Measurements from ENCODE around the gene MUC5AC.

The MUC5AC gene

GRCh38 chr11:1129611-1130160, 28.1 kb upstream of the MUC5AC start:
- POLR2A ChIA-PET: no interaction called here

DNA sequence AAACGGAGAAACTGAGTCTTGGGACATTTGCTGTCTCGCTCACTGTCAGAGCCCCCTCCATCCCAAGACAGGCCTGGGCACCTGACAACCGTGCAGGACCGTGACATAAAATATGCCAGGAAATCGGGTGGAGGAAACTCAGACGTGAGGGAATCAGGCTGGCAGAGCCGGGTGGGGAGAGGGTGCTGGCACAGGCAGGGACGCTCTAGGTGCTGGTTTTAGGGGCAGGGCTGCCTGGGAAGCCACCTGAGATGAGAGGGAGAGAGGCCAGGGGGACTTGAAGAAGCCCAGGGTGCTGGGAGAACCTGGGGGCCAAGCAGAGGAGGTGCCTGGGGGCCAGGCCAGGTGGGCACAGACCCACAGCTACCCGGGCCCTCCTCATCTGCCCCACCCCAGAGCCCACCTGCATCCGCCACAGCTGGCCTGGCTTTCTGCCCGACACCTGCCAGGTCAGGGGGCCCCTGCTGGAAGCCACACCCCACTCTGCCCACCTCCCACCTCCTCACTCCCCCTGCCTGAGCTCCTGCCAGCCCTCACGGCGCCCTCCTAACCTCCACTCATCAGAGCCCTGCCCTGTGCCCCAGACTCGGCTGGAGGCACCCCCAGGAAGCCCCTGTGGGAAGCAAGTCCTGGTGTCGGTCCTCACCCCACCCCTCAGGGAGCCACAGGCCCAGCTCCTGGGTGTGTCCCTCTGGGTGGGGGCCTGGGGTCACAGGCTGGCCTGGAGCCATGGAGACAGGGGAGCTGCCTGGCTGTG, 27.3 kb upstream of the MUC5AC start:
- Histone ChIP-seq H3K27me3 (replicated peaks in 2 of 5; ENCODE audit: control insufficient read depth in 4 of 5, insufficient read depth in 5 of 5, low read length in 4 of 5) (no peaks in the 10 kb centered on the region), H3K36me3 (ENCODE audit: control insufficient read depth in 4 of 4, insufficient read depth in 4 of 4, low read length in 3 of 4) (no peaks in the 10 kb centered on the region), H3K9me3 (ENCODE audit: control extremely low read depth in 1 of 5, control insufficient read depth in 4 of 5, insufficient read depth in 2 of 5, low read depth in 1 of 5, low read length in 4 of 5) (peaks cover 5 to 21% (median 8%) of the 10 kb centered on the region in 5 experiments), H3K4me3 (ENCODE audit: control insufficient read depth in 1 of 7, extremely low read depth in 1 of 7, insufficient read depth in 4 of 7, low read depth in 2 of 7, low read length in 6 of 7) (no peak overlapping the region), H3K4me1 (ENCODE audit: control extremely low read depth in 1 of 4, control insufficient read depth in 4 of 4, insufficient read depth in 4 of 4, low read length in 3 of 4) (no peaks in the 10 kb centered on the region), H3K27ac (ENCODE audit: insufficient read depth in 1 of 2, low read depth in 1 of 2, low read length in 2 of 2, poor library complexity in 1 of 2, severe bottlenecking in 2 of 2) (no peak overlapping the region)
- WGBS (ENCODE audit: insufficient coverage): 72% methylated on average over 9 of the region's 15 CpGs
- POLR2A ChIA-PET: no interaction called here
- DNase-seq: no peak
- CTCF ChIA-PET: no interaction called here

More at GRCh38 chr11:1129611-1130160, 28.1 kb upstream of the MUC5AC start:
- 94% methylated on average over 15 of the region's 18 CpGs for WGBS (ENCODE audit: insufficient coverage)
- Histone ChIP-seq H3K4me1 (ENCODE audit: control extremely low read depth in 1 of 4, control insufficient read depth in 4 of 4, insufficient read depth in 4 of 4, low read length in 3 of 4) (no peaks in the 10 kb centered on the region), H3K27ac (ENCODE audit: insufficient read depth in 1 of 2, low read depth in 1 of 2, low read length in 2 of 2, poor library complexity in 1 of 2, severe bottlenecking in 2 of 2) (no peak overlapping the region), H3K27me3 (replicated peaks in 2 of 5; ENCODE audit: control insufficient read depth in 4 of 5, insufficient read depth in 5 of 5, low read length in 4 of 5) (no peaks in the 10 kb centered on the region), H3K36me3 (ENCODE audit: control insufficient read depth in 4 of 4, insufficient read depth in 4 of 4, low read length in 3 of 4) (no peaks in the 10 kb centered on the region), H3K4me3 (ENCODE audit: control insufficient read depth in 1 of 7, extremely low read depth in 1 of 7, insufficient read depth in 4 of 7, low read depth in 2 of 7, low read length in 6 of 7) (no peak overlapping the region), H3K9me3 (ENCODE audit: control extremely low read depth in 1 of 5, control insufficient read depth in 4 of 5, insufficient read depth in 2 of 5, low read depth in 1 of 5, low read length in 4 of 5) (peaks cover 5 to 13% (median 5%) of the 10 kb centered on the region in 5 experiments)
- DNase-seq: no peak
- CTCF ChIA-PET: no interaction called here

- Histone ChIP-seq H3K36me3 (ENCODE audit: control insufficient read depth in 4 of 4, insufficient read depth in 4 of 4, low read length in 3 of 4) (no peaks in the 10 kb centered on the region), H3K4me3 (ENCODE audit: control insufficient read depth in 1 of 7, extremely low read depth in 1 of 7, insufficient read depth in 4 of 7, low read depth in 2 of 7, low read length in 6 of 7) (no peak overlapping the region), H3K27ac (ENCODE audit: insufficient read depth in 1 of 2, low read depth in 1 of 2, low read length in 2 of 2, poor library complexity in 1 of 2, severe bottlenecking in 2 of 2) (no peak overlapping the region), H3K9me3 (ENCODE audit: control extremely low read depth in 1 of 5, control insufficient read depth in 4 of 5, insufficient read depth in 2 of 5, low read depth in 1 of 5, low read length in 4 of 5) (peaks cover 5 to 22% (median 8%) of the 10 kb centered on the region in 5 experiments), H3K27me3 (replicated peaks in 2 of 5; ENCODE audit: control insufficient read depth in 4 of 5, insufficient read depth in 5 of 5, low read length in 4 of 5) (no peaks in the 10 kb centered on the region), H3K4me1 (ENCODE audit: control extremely low read depth in 1 of 4, control insufficient read depth in 4 of 4, insufficient read depth in 4 of 4, low read length in 3 of 4) (no peaks in the 10 kb centered on the region)
- CTCF ChIA-PET: no interaction called here
- POLR2A ChIA-PET: no interaction called here
- DNase-seq: no peak
- 82% methylated on average over 29 of the region's 29 CpGs for WGBS (ENCODE audit: insufficient coverage)
Observed at GRCh38 chr11:1131033-1131911, 26.5 kb upstream of the MUC5AC start.

GRCh38 chr11:1134848-1135445, 22.8 kb upstream of the MUC5AC start:
- H3K9me3 ChIP-seq (ENCODE audit: control extremely low read depth in 1 of 5, control insufficient read depth in 4 of 5, insufficient read depth in 2 of 5, low read depth in 1 of 5, low read length in 4 of 5): peaks cover 5 to 22% (median 8%) of the 10 kb centered on the region in 5 experiments
- H3K36me3 ChIP-seq (ENCODE audit: control insufficient read depth in 4 of 4, insufficient read depth in 4 of 4, low read length in 3 of 4): no peaks in the 10 kb centered on the region
- no peak overlapping the region for H3K4me3 ChIP-seq (ENCODE audit: control insufficient read depth in 1 of 7, extremely low read depth in 1 of 7, insufficient read depth in 4 of 7, low read depth in 2 of 7, low read length in 6 of 7)
- H3K4me1 ChIP-seq (ENCODE audit: control extremely low read depth in 1 of 4, control insufficient read depth in 4 of 4, insufficient read depth in 4 of 4, low read length in 3 of 4): no peaks in the 10 kb centered on the region
- H3K27ac ChIP-seq (ENCODE audit: insufficient read depth in 1 of 2, low read depth in 1 of 2, low read length in 2 of 2, poor library complexity in 1 of 2, severe bottlenecking in 2 of 2): no peak overlapping the region
- POLR2A ChIA-PET: no interaction called here
- no peak for DNase-seq
- CTCF ChIA-PET: interaction anchor here (1.7 kb wide), 1 partner anchor 28 kb away, joined by 3 read pairs; no protein-coding TSS in a partner anchor
- WGBS (ENCODE audit: insufficient coverage): no CpG with 5 or more reads among the region's 1 CpG
- peaks cover 0 to 16% (median 4%) of the 10 kb centered on the region in 5 experiments for H3K27me3 ChIP-seq (replicated peaks in 2 of 5; ENCODE audit: control insufficient read depth in 4 of 5, insufficient read depth in 5 of 5, low read length in 4 of 5)

DNA sequence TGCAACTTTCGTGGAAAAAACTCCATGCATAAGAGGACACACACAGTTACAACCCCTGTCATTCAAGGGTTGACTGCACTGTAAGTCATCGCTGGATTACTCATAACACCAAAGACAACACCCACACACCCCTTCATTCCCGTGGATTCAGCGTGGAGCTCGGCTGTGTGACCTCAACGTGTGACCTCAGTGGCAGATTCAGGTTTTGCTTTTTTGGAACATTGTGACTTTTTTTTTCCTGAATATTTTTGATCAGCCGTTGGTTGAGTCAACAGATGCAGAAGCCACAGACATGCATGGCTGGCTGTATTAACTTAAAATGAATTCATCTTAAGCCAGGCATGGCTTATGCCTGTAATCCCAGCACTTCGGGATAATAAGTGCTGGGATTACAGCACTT, 19.7 kb upstream of the MUC5AC start:
- Histone ChIP-seq H3K9me3 (ENCODE audit: control extremely low read depth in 1 of 5, control insufficient read depth in 4 of 5, insufficient read depth in 2 of 5, low read depth in 1 of 5, low read length in 4 of 5) (peaks cover 7 to 35% (median 8%) of the 10 kb centered on the region in 5 experiments), H3K27me3 (replicated peaks in 2 of 5; ENCODE audit: control insufficient read depth in 4 of 5, insufficient read depth in 5 of 5, low read length in 4 of 5) (peaks cover 0 to 25% (median 4%) of the 10 kb centered on the region in 5 experiments), H3K4me1 (ENCODE audit: control extremely low read depth in 1 of 4, control insufficient read depth in 4 of 4, insufficient read depth in 4 of 4, low read length in 3 of 4) (no peaks in the 10 kb centered on the region), H3K4me3 (ENCODE audit: control insufficient read depth in 1 of 7, extremely low read depth in 1 of 7, insufficient read depth in 4 of 7, low read depth in 2 of 7, low read length in 6 of 7) (no peak overlapping the region), H3K36me3 (ENCODE audit: control insufficient read depth in 4 of 4, insufficient read depth in 4 of 4, low read length in 3 of 4) (no peaks in the 10 kb centered on the region), H3K27ac (ENCODE audit: insufficient read depth in 1 of 2, low read depth in 1 of 2, low read length in 2 of 2, poor library complexity in 1 of 2, severe bottlenecking in 2 of 2) (no peak overlapping the region)
- POLR2A ChIA-PET: no interaction called here
- CTCF ChIA-PET: no interaction called here
- 80% methylated on average over 8 of the region's 8 CpGs for WGBS (ENCODE audit: insufficient coverage)
- DNase-seq: no peak

DNA sequence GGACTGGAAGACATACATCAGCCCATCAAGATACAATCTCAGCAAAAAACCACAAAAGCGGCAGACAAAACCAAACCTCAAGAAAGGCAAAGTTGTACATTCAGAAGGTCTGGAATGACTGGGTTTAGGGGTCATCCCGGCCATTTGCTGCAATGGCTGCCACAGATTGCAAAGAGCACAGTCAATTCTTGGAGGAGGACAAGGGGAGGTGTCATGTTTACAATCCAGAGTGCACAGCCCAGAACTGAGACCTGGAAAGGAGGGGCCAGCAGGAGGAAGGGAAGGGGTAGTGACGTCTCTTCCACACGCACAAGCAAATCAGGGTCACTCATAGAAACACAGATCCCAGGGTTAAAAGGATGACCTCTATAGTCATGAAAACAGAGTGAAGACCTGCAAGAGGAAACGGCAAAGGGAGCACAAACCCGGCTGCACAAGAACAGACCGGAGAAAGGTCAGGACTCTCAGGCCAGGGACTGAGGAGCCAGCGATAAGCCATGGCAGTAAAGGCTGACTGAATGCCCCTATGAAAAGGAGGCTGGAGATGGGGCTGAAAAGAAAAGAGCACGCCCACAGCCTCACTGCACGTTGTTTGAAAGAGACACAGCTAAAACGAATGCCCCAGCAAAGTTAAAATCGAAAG, 18.2 kb upstream of the MUC5AC start:
- Histone ChIP-seq H3K9me3 (ENCODE audit: control extremely low read depth in 1 of 5, control insufficient read depth in 4 of 5, insufficient read depth in 2 of 5, low read depth in 1 of 5, low read length in 4 of 5) (peaks cover 3 to 37% (median 12%) of the 10 kb centered on the region in 5 experiments), H3K36me3 (ENCODE audit: control insufficient read depth in 4 of 4, insufficient read depth in 4 of 4, low read length in 3 of 4) (no peaks in the 10 kb centered on the region), H3K4me3 (ENCODE audit: control insufficient read depth in 1 of 7, extremely low read depth in 1 of 7, insufficient read depth in 4 of 7, low read depth in 2 of 7, low read length in 6 of 7) (no peak overlapping the region), H3K27me3 (replicated peaks in 2 of 5; ENCODE audit: control insufficient read depth in 4 of 5, insufficient read depth in 5 of 5, low read length in 4 of 5) (peaks cover 0 to 25% (median 4%) of the 10 kb centered on the region in 5 experiments), H3K27ac (ENCODE audit: insufficient read depth in 1 of 2, low read depth in 1 of 2, low read length in 2 of 2, poor library complexity in 1 of 2, severe bottlenecking in 2 of 2) (no peak overlapping the region), H3K4me1 (ENCODE audit: control extremely low read depth in 1 of 4, control insufficient read depth in 4 of 4, insufficient read depth in 4 of 4, low read length in 3 of 4) (no peaks in the 10 kb centered on the region)
- ChIA-PET CTCF (no interaction called here), POLR2A (interaction anchor here (1.4 kb wide), 1 partner anchor 13 kb away, joined by 3 read pairs; no protein-coding TSS in a partner anchor)
- 49% methylated on average over 12 of the region's 12 CpGs for WGBS (ENCODE audit: insufficient coverage)
- no peak for DNase-seq

Data from common myeloid progenitor, CD34-positive (primary cell).